ENCODE measurements around the gene CEP41.

DNA sequence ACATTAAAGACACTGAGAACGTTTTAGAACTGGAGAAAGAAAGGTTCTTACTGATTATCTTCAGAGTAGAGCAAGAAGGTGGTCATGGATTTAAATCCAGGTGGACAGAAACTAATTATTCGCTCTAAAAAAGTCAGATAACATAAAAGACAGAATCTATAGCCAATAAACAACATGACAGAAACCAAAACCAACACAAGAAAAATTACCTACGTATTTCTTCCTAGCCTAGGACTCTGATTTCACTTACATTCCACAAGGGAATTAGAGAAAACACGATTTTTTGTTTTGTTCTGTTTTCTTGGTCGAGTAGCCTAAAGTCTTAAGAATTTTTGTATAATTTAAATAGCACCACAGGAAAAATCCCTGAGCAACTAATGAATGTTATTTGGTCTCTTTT, 45.4 kb downstream of the CEP41 start:
- TF ChIP-seq POLR2A (IDR thresholded peaks at IDR 0.05): no peak
- no peak for TF ChIP-seq CTCF (IDR thresholded peaks at IDR 0.05)
